GM10248 (cell line): Measurements from ENCODE around the gene MRPS18C.

Experiments used
- CTCF ChIA-PET: fragments of 300-600 bp; sonication (Branson Sonifier 250); formaldehyde crosslinking; extraction: SDS; loops from one replicate; lab custom pipeline; 2021; ENCODE audit warnings: antibody characterized with exemption; lab: Yijun Ruan, JAX
- POLR2A ChIA-PET: fragments of 350-650 bp; sonication (Branson Sonifier 250); formaldehyde crosslinking; extraction: SDS; loops from one replicate; lab custom pipeline; 2020; ENCODE audit warnings: antibody characterized with exemption; lab: Yijun Ruan, JAX
- DNase-seq: peaks from one replicate; pipeline ENCODE4 v3.0.0; 2012; ENCODE audit errors: extremely low spot score
- CTCF ChIP-seq: IDR thresholded peaks from 2 replicates; pipeline ENCODE4 v1.5.1; 2012; ENCODE audit warnings: mild to moderate bottlenecking, low read depth; ENCODE audit errors: extremely low read depth, missing control alignments, control extremely low read depth

Gene MRPS18C

GRCh38 chr4:83456184-83456501 lies 285 bp downstream of the MRPS18C start:
- ChIA-PET POLR2A (no interaction called here), CTCF (interaction anchor here (2.7 kb wide), 1 partner anchor 15 kb away, joined by 9 read pairs; no protein-coding TSS in a partner anchor)
- TF ChIP-seq CTCF = no peak
- DNase-seq = no peak

DNA sequence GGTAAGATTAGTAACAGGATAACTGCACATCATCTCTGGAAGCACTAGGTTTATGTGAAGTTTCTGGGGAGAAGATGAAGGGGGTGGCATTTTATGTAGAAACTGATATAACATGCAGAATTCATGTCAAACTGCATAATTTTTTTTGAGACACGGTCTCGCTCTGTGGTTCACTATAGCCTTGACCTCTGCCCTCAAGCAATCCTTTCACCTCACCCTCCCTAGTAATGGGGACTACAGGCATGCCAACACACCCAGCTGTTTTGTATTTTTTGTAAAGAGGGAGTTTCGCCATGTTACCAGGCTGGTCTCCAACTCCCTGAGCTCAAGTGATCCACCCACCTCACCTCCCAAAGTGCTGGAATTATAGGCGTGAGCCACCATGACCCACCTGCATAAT lies 17.6 kb downstream of the MRPS18C start:
- CTCF ChIA-PET = no interaction called here
- POLR2A ChIA-PET = interaction anchor here (0.7 kb wide), 1 partner anchor 1118 kb away, joined by 6 read pairs; no protein-coding TSS in a partner anchor
- no peak for TF ChIP-seq CTCF
- no peak for DNase-seq

DNA sequence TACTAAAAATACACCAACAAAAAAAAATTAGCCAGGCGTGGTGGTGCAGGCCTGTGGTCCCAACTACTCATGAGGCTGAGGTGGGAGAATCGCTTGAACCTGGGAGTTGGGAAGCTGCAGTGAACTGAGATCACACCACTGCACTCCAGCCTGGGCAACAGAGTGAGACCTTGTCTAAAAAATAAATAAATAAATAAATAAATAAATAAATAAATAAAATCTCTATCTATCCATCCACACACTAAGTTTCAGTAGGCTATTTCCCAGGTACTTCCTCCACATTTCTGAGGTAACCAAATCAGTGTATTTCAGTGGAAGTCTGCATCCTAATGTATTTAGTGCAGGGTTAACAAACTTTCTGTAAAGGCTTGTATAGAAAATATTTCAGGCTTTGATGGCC lies 18.1 kb downstream of the MRPS18C start:
- ChIA-PET CTCF (no interaction called here), POLR2A (no interaction called here)
- no peak for TF ChIP-seq CTCF
- DNase-seq = no peak

GRCh38 chr4:83484500-83485461 lies 28.9 kb downstream of the MRPS18C start, which contains the start of gene ABRAXAS1:
ABRAXAS1 (minus strand) TSS chr4:83485100; CDS start chr4:83485072, 28 bp downstream.
- TF ChIP-seq CTCF = no peak
- DNase-seq = peak; percentile 99
- POLR2A ChIA-PET = interaction anchor here (0.6 kb wide), 1 partner anchor 26 kb away, joined by 3 read pairs; no protein-coding TSS in a partner anchor
- CTCF ChIA-PET = interaction anchor here (1.4 to 2.0 kb wide), 2 partner anchors 24 to 26 kb away, joined by 3 to 6 read pairs; no protein-coding TSS in a partner anchor

- CTCF ChIA-PET = no interaction called here
- DNase-seq = no peak
- POLR2A ChIA-PET = no interaction called here
- TF ChIP-seq CTCF = no peak
These were observed 30.7 kb downstream of the MRPS18C start for GRCh38 chr4:83486457-83487129.

- ChIA-PET CTCF (interaction anchor here (1.6 to 4.7 kb wide), 3 partner anchors 10 to 49 kb away, joined by 4 to 32 read pairs (median 8); no protein-coding TSS in a partner anchor), POLR2A (no interaction called here)
- no peak for DNase-seq
- TF ChIP-seq CTCF = no peak
These were observed 34.0 kb downstream of the MRPS18C start for GRCh38 chr4:83489711-83490326.
